SU-DHL-6 (cell line): ENCODE measurements around the gene MAP4.

ENCODE experiments used
- H2AFZ ChIP-seq: fragments of 200-600 bp; sonication (generic); 2 replicates; pipeline ENCODE4 v1.6.1; 2014; ENCODE audit warnings: low read depth, mild to moderate bottlenecking, moderate library complexity, mixed read lengths, antibody characterized with exemption, low read length; ENCODE audit not compliant: severe bottlenecking
- H3F3A ChIP-seq: fragments of 200-600 bp; shearing (Covaris generic); 2 replicates; pipeline ENCODE4 v1.6.0; 2016; ENCODE audit warnings: antibody characterized with exemption, mild to moderate bottlenecking; ENCODE audit not compliant: insufficient read depth
- H3K27ac ChIP-seq: fragments of 200-600 bp; sonication (generic); 2 replicates; pipeline ENCODE4 v1.5.1; 2016; ENCODE audit warnings: low read depth, mild to moderate bottlenecking, low read length, moderate library complexity, mixed read lengths
- H3K27me3 ChIP-seq: fragments of 200-600 bp; sonication (generic), shearing (Covaris generic); 2 replicates; pipeline ENCODE4 v1.6.0; 2014; ENCODE audit warnings: mild to moderate bottlenecking, low read length
- H3K36me3 ChIP-seq: fragments of 200-600 bp; sonication (generic); 2 replicates; pipeline ENCODE4 v1.6.1; 2014; ENCODE audit warnings: mild to moderate bottlenecking, low read length, mixed read lengths
- H3K4me2 ChIP-seq: fragments of 300-600, 200-600 bp; shearing (Covaris generic), sonication (generic); 2 replicates; pipeline ENCODE4 v1.6.0; 2014; ENCODE audit warnings: low read length, low read depth, mild to moderate bottlenecking; ENCODE audit not compliant: poor library complexity, severe bottlenecking
- H3K4me3 ChIP-seq: fragments of 200-600 bp; sonication (generic); 2 replicates; pipeline ENCODE4 v1.5.1; 2014; ENCODE audit warnings: antibody characterized with exemption, low read length, mild to moderate bottlenecking, mixed read lengths; ENCODE audit not compliant: insufficient read depth, poor library complexity, severe bottlenecking
- H3K79me2 ChIP-seq: fragments of 200-600 bp; sonication (generic); 2 replicates; pipeline ENCODE4 v1.6.1; 2014; ENCODE audit warnings: mild to moderate bottlenecking, low read length, moderate library complexity; ENCODE audit not compliant: insufficient read depth
- H3K9ac ChIP-seq: fragments of 200-600 bp; sonication (generic); 2 replicates; pipeline ENCODE4 v1.7.0; 2014; ENCODE audit warnings: mild to moderate bottlenecking, low read length
- H3K9me2 ChIP-seq: fragments of 200-600 bp; sonication (generic); replicated peaks from 2 replicates; pipeline ENCODE4 v1.6.1; 2014; ENCODE audit warnings: low read length; ENCODE audit not compliant: insufficient read depth
- H3K9me3 ChIP-seq: fragments of 200-600 bp; sonication (generic); 2 replicates; pipeline ENCODE4 v1.6.1; 2014; ENCODE audit warnings: low read length, mixed read lengths; ENCODE audit not compliant: insufficient read depth
- H4K20me1 ChIP-seq: fragments of 200-600 bp; sonication (generic); 2 replicates; pipeline ENCODE4 v1.6.1; 2014; ENCODE audit warnings: low read depth, mild to moderate bottlenecking, antibody characterized with exemption, low read length, moderate library complexity, mixed read lengths
- EZH2phosphoT487 ChIP-seq: fragments of 200-600 bp; sonication (generic), shearing (Covaris generic); conservative IDR thresholded peaks from 2 replicates; pipeline ENCODE4 v1.6.1; 2018; ENCODE audit warnings: mild to moderate bottlenecking, antibody characterized with exemption, low read length, moderate library complexity, mixed read lengths
- TF ChIP-seq, protein P1 (sequence below): fragments of 200-600 bp; sonication (generic); IDR thresholded peaks from one replicate; pipeline ENCODE4 v1.5.1; 2017; ENCODE audit warnings: antibody characterized with exemption, mild to moderate bottlenecking, low read length, moderate library complexity; ENCODE audit not compliant: insufficient read depth, poor library complexity, severe bottlenecking

MAP4 gene

DNA sequence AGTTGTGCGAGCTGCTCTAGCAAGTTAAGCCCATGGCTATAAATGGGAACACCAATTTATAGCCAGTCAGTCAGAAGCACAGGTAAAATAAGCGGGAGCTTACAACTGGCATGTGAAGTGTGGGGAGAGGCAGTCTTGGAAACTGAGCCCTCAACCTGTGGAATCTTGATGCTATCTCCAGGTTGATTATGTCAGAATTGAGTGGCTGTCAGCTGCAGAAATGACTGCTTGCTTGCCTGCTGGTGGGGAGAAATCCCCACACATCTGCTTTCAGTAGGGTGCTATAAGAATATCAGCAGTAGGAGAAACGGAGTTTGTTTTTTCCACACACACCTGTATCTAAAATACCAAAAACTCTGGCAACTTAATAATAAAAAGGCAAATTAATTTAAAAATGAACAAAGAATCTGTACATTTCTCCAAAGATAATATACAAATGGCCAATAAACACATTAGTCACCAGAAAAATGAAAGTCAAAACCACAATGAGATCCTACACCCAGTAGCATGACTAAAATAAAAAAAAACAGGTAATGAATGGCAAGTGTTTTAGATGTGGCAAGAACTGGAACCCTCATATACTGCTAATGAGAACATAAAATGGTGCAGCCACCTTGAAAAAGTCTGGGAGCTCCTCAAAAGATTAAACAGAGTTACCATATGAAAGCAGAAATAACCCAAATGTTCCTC, 26.0 kb upstream of the MAP4 start:
- Histone ChIP-seq H3K4me3 (no peak overlapping the region), H3K27ac (no peak overlapping the region), H2AFZ (no peak overlapping the region), H3K4me2 (no peak overlapping the region), H3K36me3 (no peaks in the 10 kb centered on the region), H3K79me2 (peaks cover 23% of the 10 kb centered on the region), H3K9me3 (no peaks in the 10 kb centered on the region), H3F3A (no peaks in the 10 kb centered on the region), H3K9ac (no peak overlapping the region), H3K27me3 (no peaks in the 10 kb centered on the region), H3K9me2 (no peaks in the 10 kb centered on the region), H4K20me1 (no peaks in the 10 kb centered on the region)
- TF ChIP-seq EZH2phosphoT487 = no peak
- TF ChIP-seq, protein P1, sequence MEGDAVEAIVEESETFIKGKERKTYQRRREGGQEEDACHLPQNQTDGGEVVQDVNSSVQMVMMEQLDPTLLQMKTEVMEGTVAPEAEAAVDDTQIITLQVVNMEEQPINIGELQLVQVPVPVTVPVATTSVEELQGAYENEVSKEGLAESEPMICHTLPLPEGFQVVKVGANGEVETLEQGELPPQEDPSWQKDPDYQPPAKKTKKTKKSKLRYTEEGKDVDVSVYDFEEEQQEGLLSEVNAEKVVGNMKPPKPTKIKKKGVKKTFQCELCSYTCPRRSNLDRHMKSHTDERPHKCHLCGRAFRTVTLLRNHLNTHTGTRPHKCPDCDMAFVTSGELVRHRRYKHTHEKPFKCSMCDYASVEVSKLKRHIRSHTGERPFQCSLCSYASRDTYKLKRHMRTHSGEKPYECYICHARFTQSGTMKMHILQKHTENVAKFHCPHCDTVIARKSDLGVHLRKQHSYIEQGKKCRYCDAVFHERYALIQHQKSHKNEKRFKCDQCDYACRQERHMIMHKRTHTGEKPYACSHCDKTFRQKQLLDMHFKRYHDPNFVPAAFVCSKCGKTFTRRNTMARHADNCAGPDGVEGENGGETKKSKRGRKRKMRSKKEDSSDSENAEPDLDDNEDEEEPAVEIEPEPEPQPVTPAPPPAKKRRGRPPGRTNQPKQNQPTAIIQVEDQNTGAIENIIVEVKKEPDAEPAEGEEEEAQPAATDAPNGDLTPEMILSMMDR = no peak

DNA sequence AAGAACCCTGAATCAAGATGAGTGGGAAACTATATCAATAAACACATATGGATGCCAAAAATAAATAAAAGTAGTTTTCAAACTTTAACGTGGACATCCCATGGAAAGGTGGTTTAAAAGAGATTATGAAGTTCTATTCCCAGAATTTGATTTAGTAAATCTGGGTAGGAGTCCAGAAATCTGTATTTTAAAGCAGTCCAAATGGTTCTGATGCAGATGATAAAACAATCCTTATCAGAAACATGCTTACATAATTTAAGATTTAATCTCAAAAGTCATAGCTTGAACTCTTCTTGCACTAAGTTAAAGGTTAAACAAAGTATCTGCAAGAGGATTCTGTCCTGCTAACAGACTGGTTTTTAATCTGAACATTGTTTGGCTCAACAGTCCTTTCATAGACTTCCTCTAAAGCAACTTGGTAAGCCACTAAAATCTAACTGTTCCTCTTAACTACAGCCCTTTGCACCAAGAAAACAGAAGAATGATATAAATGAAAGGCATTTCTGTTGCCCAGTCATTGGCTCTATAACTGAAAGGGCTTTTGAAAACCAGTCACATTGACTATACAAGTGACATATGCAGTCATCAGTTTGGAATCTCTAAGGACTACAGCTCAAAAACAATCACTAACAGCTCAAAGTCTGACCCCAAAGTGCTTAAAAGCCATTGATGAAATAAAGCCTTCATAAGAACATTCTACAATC, 23.4 kb upstream of the MAP4 start:
- TF ChIP-seq EZH2phosphoT487 = no peak
- TF ChIP-seq, protein P1 = no peak
- H4K20me1 ChIP-seq = no peaks in the 10 kb centered on the region
- H3K27ac ChIP-seq = no peak overlapping the region
- no peak overlapping the region for H2AFZ ChIP-seq
- H3K4me3 ChIP-seq = no peak overlapping the region
- no peaks in the 10 kb centered on the region for H3K27me3 ChIP-seq
- no peaks in the 10 kb centered on the region for H3K9me3 ChIP-seq
- H3K79me2 ChIP-seq = peaks cover 21% of the 10 kb centered on the region
- no peak overlapping the region for H3K9ac ChIP-seq
- no peaks in the 10 kb centered on the region for H3F3A ChIP-seq
- H3K36me3 ChIP-seq = no peaks in the 10 kb centered on the region
- no peaks in the 10 kb centered on the region for H3K9me2 ChIP-seq
- no peak overlapping the region for H3K4me2 ChIP-seq

DNA sequence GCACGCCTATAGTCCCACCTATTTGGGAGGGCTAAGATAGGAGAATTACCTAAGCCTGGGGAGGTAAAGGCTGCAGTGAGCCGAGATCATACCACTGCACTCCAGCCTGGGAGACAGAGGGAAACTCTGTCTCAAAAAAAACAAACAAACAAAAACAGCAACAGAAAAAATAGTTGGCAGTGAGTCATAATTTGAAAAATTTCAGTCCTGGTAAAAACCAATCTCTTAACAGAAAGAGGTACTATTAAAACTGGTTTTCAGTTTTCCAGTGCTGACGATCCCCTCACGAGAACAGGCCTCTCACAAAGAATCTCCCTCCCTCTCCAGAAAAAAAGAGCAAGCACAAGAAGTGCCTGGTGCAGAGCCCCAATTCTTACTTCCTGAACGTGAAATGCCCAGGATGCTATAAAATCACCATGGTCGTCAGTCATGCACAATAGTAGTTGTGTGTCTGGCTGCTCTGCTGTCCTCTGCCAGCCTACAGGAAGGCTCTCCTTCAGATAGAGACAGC, 22.8 kb upstream of the MAP4 start:
- H3K4me3 ChIP-seq = no peak overlapping the region
- no peak overlapping the region for H3K4me2 ChIP-seq
- H2AFZ ChIP-seq = no peak overlapping the region
- no peak for TF ChIP-seq EZH2phosphoT487
- TF ChIP-seq, protein P1 = no peak
- no peaks in the 10 kb centered on the region for H3K36me3 ChIP-seq
- H3K9me3 ChIP-seq = no peaks in the 10 kb centered on the region
- H3K9me2 ChIP-seq = no peaks in the 10 kb centered on the region
- H3K79me2 ChIP-seq = peaks cover 21% of the 10 kb centered on the region
- no peak overlapping the region for H3K27ac ChIP-seq
- H4K20me1 ChIP-seq = no peaks in the 10 kb centered on the region
- H3K27me3 ChIP-seq = no peaks in the 10 kb centered on the region
- 0 out of 2 replicates have a peak, but pooled peaks cover under 1% of the 10 kb centered on the region for H3F3A ChIP-seq
- no peak overlapping the region for H3K9ac ChIP-seq
